Panc1 (cell line): ENCODE data around the gene CAPN10. TPM values are rescaled to one million over a fixed set of nuclear protein-coding genes. Genes with fewer than 3 reads are reported as not detected.

Experiments used
- ATAC-seq: fragments of 200-7000 bp; cut with Tn5 transposase; 2 replicates; pipeline ENCODE4 v1.9.1; 2020; ENCODE audit warnings: mild to moderate bottlenecking, moderate library complexity
- BruUV-seq: library from RNA; stranded (reverse); fragments of 400-500 nt; replicated peaks from 2 replicates; lab custom pipeline; 2021; lab: Mats Ljungman, UMichigan
- CTCF ChIA-PET: fragments of 300-600 bp; sonication (Branson Sonifier 250); formaldehyde crosslinking; loops from one replicate; lab custom pipeline; 2022; ENCODE audit warnings: antibody characterized with exemption; lab: Charles Lee
- POLR2A ChIA-PET: fragments of 300-600 bp; sonication (Branson Sonifier 250); formaldehyde crosslinking; loops from one replicate; lab custom pipeline; 2022; ENCODE audit warnings: antibody characterized with exemption; lab: Charles Lee
- DNase-seq: peaks from one replicate; pipeline ENCODE4 v3.0.0-alpha.2; 2010; ENCODE audit warnings: low read depth, low spot score
- H3K27ac ChIP-seq: 2 replicates; pipeline ENCODE4 v1.5.1; 2011; ENCODE audit warnings: mild to moderate bottlenecking, low read length, inconsistent platforms
- H3K27me3 ChIP-seq: fragments of 200-500 bp; sonication (Bioruptor generic); 2 replicates; pipeline ENCODE4 v1.6.0; 2014; ENCODE audit warnings: low read length, inconsistent platforms; ENCODE audit not compliant: control insufficient read depth, insufficient read depth
- H3K36me3 ChIP-seq: fragments of 200-500 bp; sonication (Bioruptor generic); 2 replicates; pipeline ENCODE4 v1.5.1; 2014; ENCODE audit warnings: inconsistent platforms, mild to moderate bottlenecking, low read length, moderate library complexity; ENCODE audit not compliant: control insufficient read depth, insufficient read depth
- H3K4me1 ChIP-seq: 2 replicates; pipeline ENCODE4 v1.5.1; 2011; ENCODE audit warnings: inconsistent platforms, mild to moderate bottlenecking, low read length, moderate library complexity; ENCODE audit not compliant: control insufficient read depth, insufficient read depth
- H3K4me3 ChIP-seq, 2 experiments: 2 replicates each; pipeline ENCODE4 v1.5.1; 2011 to 2012; ENCODE audit warnings: low read depth in 2 of 2, low read length in 2 of 2, mild to moderate bottlenecking in 2 of 2, inconsistent platforms in 1 of 2, moderate library complexity in 1 of 2
- H3K9me3 ChIP-seq: fragments of 200-500 bp; sonication (Bioruptor generic); 2 replicates; pipeline ENCODE4 v1.5.1; 2014; ENCODE audit warnings: low read depth, mild to moderate bottlenecking, inconsistent platforms, low read length, moderate library complexity; ENCODE audit not compliant: control insufficient read depth, insufficient read depth
- POLR2AphosphoS5 ChIP-seq: IDR thresholded peaks from 2 replicates; pipeline ENCODE4 v1.6.1; 2012; ENCODE audit warnings: mild to moderate bottlenecking, low read depth, low read length, moderate library complexity
- SIN3A ChIP-seq: IDR thresholded peaks from 2 replicates; pipeline ENCODE4 v1.6.1; 2012; ENCODE audit warnings: low read depth, mild to moderate bottlenecking, low read length, moderate library complexity, borderline replicate concordance; ENCODE audit not compliant: insufficient read depth
- TCF7L2 ChIP-seq: IDR thresholded peaks from 2 replicates; pipeline ENCODE4 v1.6.1; 2011; ENCODE audit warnings: mild to moderate bottlenecking, low read depth, low read length, inconsistent platforms
- in situ Hi-C: cut with HindIII; loops from 2 replicates; pipeline ENCODE4 v1.10.0; 2016; ENCODE audit warnings: low sequenced_read_pairs, low pct_unique_long_range_greater_than_20kb
- intact Hi-C: fragments of 100-400 bp; cut with micrococcal nuclease; formaldehyde crosslinking; loops from one replicate; pipeline ENCODE4 v1.10.0; 2022; ENCODE audit not compliant: unreplicated experiment
- total RNA-seq: library from RNA; stranded (reverse); gene quantifications from one replicate; pipeline ENCODE4 v1.2.1, GENCODE V29; 2021; ENCODE audit not compliant: unreplicated experiment
- TF ChIP-seq, protein P1 (sequence below): fragments of 450-650 bp; IDR thresholded peaks from 2 replicates; pipeline ENCODE4 v1.5.1; 2017; ENCODE audit warnings: mild to moderate bottlenecking
- TF ChIP-seq, protein P2 (sequence below), 2 experiments: IDR thresholded peaks; 2 replicates each; pipeline ENCODE4 v1.6.1; 2011 to 2012; ENCODE audit warnings: low read depth in 2 of 2, control low read depth in 1 of 2, low read length in 1 of 2, mild to moderate bottlenecking in 1 of 2, moderate library complexity in 1 of 2; ENCODE audit not compliant: insufficient read depth in 1 of 2

Gene CAPN10
- total RNA-seq, 1 experiment from 2014 or later, result 38.6 TPM

DNA sequence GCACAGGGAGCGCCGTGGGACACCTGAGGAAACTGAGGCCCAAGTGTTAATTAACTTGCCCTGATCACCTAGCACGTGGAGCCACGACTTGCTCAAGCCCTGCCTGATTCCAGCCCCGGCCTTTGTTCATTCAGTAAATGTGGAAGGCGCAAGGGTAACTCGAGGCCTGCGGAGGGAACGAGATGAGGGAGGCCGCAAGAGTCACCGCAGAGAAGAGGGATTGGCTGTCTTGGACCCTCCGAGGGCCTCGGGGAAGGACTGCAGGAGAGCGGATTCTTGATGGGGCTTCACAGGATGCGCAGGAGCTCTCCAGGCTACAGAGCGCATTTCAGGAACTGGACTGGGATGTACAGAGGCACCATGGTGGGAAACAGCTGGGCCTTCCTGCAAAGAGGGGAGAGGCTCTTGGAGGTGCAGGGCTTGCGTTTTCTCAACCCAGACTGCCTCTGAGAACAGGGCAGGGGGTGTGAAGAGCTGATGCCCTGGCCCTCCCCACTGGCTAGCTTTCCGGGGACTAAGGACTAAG, 28.2 kb upstream of the CAPN10 start:
- BruUV-seq, result no TSS peak
- POLR2A ChIA-PET, result interaction anchor here (0.6 kb wide), 1 partner anchor 28 kb away, joined by 4 read pairs; the partner anchor contains the start of gene CAPN10

DNA sequence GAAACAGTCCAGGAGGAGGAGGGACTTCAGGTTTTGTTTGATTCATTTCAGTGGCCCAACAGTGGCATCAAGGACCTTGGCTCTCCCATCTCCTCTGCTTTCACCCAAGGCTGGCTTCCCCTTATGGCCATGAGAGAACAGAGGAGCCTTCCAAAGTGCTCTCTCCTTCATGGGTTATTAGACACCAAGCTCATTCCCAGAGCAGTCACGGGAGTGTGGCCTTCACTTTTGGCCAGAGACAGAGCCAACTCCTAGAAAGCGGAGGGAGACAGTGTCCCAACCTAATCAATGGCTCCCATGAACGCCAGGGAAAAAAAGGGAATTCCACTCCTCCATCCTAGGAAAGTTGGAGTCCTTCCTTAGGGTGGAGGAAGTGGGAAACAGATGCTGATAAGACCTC, 27.2 kb upstream of the CAPN10 start:
- no peak for DNase-seq

More for the DNA sequence above, 28.2 kb upstream of the CAPN10 start:
- CTCF ChIA-PET, result interaction anchor here (0.7 kb wide), 1 partner anchor 366 kb away, joined by 3 read pairs; no protein-coding TSS in a partner anchor
- TF ChIP-seq, protein P1, sequence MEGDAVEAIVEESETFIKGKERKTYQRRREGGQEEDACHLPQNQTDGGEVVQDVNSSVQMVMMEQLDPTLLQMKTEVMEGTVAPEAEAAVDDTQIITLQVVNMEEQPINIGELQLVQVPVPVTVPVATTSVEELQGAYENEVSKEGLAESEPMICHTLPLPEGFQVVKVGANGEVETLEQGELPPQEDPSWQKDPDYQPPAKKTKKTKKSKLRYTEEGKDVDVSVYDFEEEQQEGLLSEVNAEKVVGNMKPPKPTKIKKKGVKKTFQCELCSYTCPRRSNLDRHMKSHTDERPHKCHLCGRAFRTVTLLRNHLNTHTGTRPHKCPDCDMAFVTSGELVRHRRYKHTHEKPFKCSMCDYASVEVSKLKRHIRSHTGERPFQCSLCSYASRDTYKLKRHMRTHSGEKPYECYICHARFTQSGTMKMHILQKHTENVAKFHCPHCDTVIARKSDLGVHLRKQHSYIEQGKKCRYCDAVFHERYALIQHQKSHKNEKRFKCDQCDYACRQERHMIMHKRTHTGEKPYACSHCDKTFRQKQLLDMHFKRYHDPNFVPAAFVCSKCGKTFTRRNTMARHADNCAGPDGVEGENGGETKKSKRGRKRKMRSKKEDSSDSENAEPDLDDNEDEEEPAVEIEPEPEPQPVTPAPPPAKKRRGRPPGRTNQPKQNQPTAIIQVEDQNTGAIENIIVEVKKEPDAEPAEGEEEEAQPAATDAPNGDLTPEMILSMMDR, result no peak
- TF ChIP-seq TCF7L2, result no peak
- TF ChIP-seq SIN3A, result no peak
- TF ChIP-seq, protein P2, sequence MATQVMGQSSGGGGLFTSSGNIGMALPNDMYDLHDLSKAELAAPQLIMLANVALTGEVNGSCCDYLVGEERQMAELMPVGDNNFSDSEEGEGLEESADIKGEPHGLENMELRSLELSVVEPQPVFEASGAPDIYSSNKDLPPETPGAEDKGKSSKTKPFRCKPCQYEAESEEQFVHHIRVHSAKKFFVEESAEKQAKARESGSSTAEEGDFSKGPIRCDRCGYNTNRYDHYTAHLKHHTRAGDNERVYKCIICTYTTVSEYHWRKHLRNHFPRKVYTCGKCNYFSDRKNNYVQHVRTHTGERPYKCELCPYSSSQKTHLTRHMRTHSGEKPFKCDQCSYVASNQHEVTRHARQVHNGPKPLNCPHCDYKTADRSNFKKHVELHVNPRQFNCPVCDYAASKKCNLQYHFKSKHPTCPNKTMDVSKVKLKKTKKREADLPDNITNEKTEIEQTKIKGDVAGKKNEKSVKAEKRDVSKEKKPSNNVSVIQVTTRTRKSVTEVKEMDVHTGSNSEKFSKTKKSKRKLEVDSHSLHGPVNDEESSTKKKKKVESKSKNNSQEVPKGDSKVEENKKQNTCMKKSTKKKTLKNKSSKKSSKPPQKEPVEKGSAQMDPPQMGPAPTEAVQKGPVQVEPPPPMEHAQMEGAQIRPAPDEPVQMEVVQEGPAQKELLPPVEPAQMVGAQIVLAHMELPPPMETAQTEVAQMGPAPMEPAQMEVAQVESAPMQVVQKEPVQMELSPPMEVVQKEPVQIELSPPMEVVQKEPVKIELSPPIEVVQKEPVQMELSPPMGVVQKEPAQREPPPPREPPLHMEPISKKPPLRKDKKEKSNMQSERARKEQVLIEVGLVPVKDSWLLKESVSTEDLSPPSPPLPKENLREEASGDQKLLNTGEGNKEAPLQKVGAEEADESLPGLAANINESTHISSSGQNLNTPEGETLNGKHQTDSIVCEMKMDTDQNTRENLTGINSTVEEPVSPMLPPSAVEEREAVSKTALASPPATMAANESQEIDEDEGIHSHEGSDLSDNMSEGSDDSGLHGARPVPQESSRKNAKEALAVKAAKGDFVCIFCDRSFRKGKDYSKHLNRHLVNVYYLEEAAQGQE (IDR thresholded peaks at IDR 0.05; ENCODE audit: insufficient read depth in 1 of 2, low read depth in 2 of 2, low read length in 1 of 2), result no peak
- TF ChIP-seq POLR2AphosphoS5, result no peak
- no peak for DNase-seq
- H3K27ac ChIP-seq, result peak overlapping the region; percentile 91
- H3K9me3 ChIP-seq, result no peaks in the 10 kb centered on the region
- peaks cover 4% of the 10 kb centered on the region for H3K36me3 ChIP-seq
- H3K4me1 ChIP-seq, result peaks cover 32% of the 10 kb centered on the region
- H3K4me3 ChIP-seq, result peak overlapping the region; percentile 24 to 38
- ATAC-seq, result no peak
- intact Hi-C loops (loop anchor here (5.0 kb wide), 1 partner anchor 46 kb away; no protein-coding TSS in a partner anchor), in situ Hi-C loops (no loop called here)
- no peaks in the 10 kb centered on the region for H3K27me3 ChIP-seq

More for the DNA sequence above, 27.2 kb upstream of the CAPN10 start:
- in situ Hi-C loops (no loop called here), intact Hi-C loops (loop anchor here (5.0 kb wide), 1 partner anchor 47 kb away; no protein-coding TSS in a partner anchor)
- CTCF ChIA-PET, result no interaction called here
- no peaks in the 10 kb centered on the region for H3K27me3 ChIP-seq
- no peaks in the 10 kb centered on the region for H3K9me3 ChIP-seq
- POLR2A ChIA-PET, result no interaction called here
- ATAC-seq, result no peak
- H3K4me1 ChIP-seq, result peaks cover 32% of the 10 kb centered on the region
- no peak for TF ChIP-seq POLR2AphosphoS5
- TF ChIP-seq, protein P2 (IDR thresholded peaks at IDR 0.05; ENCODE audit: insufficient read depth in 1 of 2, low read depth in 2 of 2, low read length in 1 of 2), result no peak
- TF ChIP-seq, protein P1, result no peak
- no peak for TF ChIP-seq SIN3A
- TF ChIP-seq TCF7L2, result no peak
- peak overlapping the region; percentile 91 for H3K27ac ChIP-seq
- BruUV-seq, result no TSS peak
- H3K36me3 ChIP-seq, result peaks cover 4% of the 10 kb centered on the region
- H3K4me3 ChIP-seq, result peak overlapping the region; percentile 74 to 84
